MCF 10A (cell line): ENCODE results near the gene PSAT1. TPM values are rescaled to one million over a fixed set of nuclear protein-coding genes. Genes with fewer than 3 reads are reported as not detected.

Experiments
- BruUV-seq: library from RNA; stranded (reverse); fragments of 400-500 nt; replicated peaks from 2 replicates; lab custom pipeline; 2021; lab: Mats Ljungman, UMichigan
- CTCF ChIA-PET: fragments of 300-600 bp; sonication (Branson Sonifier 250); formaldehyde crosslinking; extraction: SDS; loops from one replicate; lab custom pipeline; 2021; ENCODE audit warnings: antibody characterized with exemption, inconsistent platforms; lab: Yijun Ruan, JAX
- POLR2A ChIA-PET: fragments of 300-600, 350-650 bp; sonication (Branson Sonifier 250); formaldehyde crosslinking; extraction: SDS; loops from one replicate; lab custom pipeline; 2020; ENCODE audit warnings: antibody characterized with exemption, inconsistent platforms; lab: Yijun Ruan, JAX
- DNase-seq: peaks from one replicate; pipeline ENCODE4 v3.0.0-alpha.2; 2018; ENCODE audit not compliant: unreplicated experiment
- H3K27ac Mint-ChIP-seq: one replicate; pipeline ENCODE4 v1.8.0; 2022; ENCODE audit warnings: mild to moderate bottlenecking, low read depth, mixed read lengths; ENCODE audit not compliant: unreplicated experiment
- H3K27me3 Mint-ChIP-seq: one replicate; pipeline ENCODE4 v1.8.0; 2022; ENCODE audit warnings: mixed read lengths; ENCODE audit not compliant: insufficient read depth, unreplicated experiment
- H3K36me3 Mint-ChIP-seq: one replicate; pipeline ENCODE4 v1.8.0; 2022; ENCODE audit warnings: mild to moderate bottlenecking, moderate library complexity, mixed read lengths; ENCODE audit not compliant: insufficient read depth, unreplicated experiment
- H3K4me1 Mint-ChIP-seq: one replicate; pipeline ENCODE4 v1.8.0; 2022; ENCODE audit warnings: mixed read lengths; ENCODE audit not compliant: insufficient read depth, unreplicated experiment
- H3K4me3 Mint-ChIP-seq: one replicate; pipeline ENCODE4 v1.8.0; 2022; ENCODE audit warnings: mild to moderate bottlenecking, moderate library complexity, mixed read lengths; ENCODE audit not compliant: unreplicated experiment
- H3K9me3 Mint-ChIP-seq: one replicate; pipeline ENCODE4 v1.8.0; 2022; ENCODE audit warnings: mixed read lengths; ENCODE audit not compliant: unreplicated experiment
- intact Hi-C: fragments of 100-400 bp; cut with micrococcal nuclease; formaldehyde crosslinking; loops from 2 replicates; pipeline ENCODE4 v1.14.1; 2022
- total RNA-seq: library from RNA; stranded (reverse); gene quantifications from 2 replicates; pipeline ENCODE4 v1.2.3, GENCODE V29; 2022
- TF ChIP-seq, protein P1 (sequence below): fragments of 200-600 bp; IDR thresholded peaks from one replicate; pipeline ENCODE4 v1.8.0; 2022; ENCODE audit warnings: antibody characterized with exemption, mild to moderate bottlenecking; ENCODE audit not compliant: unreplicated experiment

The PSAT1 gene
- total RNA-seq, 1 experiment from 2014 or later = 326 TPM

DNA sequence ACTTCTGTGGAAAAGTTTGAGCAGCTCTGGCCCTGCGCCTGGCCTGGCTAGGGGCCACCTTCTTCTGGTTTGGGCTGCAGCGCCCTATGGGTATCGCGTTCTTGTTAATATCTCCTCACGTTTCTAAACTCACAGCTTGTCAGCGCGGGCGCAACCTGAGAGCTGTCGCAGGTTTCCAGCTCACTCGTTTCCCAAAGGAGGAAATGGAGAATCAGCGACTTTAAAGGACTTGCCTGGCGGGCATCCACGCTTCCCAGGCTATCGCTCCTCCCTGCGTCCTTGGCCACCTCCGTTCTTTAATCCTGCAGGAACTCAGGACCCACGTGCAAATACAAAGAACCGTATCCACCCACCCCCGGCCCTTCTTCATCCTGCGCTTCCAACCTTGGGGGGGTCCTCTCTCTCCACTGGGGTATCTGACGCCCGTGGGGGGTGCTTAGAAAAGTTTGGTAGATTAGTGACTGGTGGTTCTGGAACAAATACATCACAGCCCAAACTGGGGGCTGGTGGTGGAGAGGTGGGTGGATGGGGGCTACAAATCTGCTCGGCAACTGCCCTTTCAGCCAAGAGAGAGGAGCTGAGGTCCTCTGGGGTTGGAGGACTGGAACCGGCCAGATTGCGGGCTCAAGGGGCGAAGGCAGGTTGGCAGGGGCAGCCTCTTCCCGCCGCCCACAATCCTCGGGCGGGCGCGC, 578 bp upstream of the PSAT1 start:
- Mint-ChIP-seq H3K27ac (peak overlapping the region; percentile 87), H3K4me1 (peaks cover 8% of the 10 kb centered on the region), H3K4me3 (peak overlapping the region; percentile 92), H3K27me3 (no peaks in the 10 kb centered on the region), H3K36me3 (peaks cover 33% of the 10 kb centered on the region), H3K9me3 (no peaks in the 10 kb centered on the region)
- POLR2A ChIA-PET = interaction anchor here (0.6 to 6.2 kb wide), 25 partner anchors 9 to 1809 kb away, joined by 3 to 116 read pairs (median 4); partner anchors contain the start of genes CEP78 and TLE4
- CTCF ChIA-PET = interaction anchor here (0.6 to 4.6 kb wide), 17 partner anchors 8 to 168 kb away, joined by 3 to 37 read pairs (median 5); no protein-coding TSS in a partner anchor
- TSS peak; percentile 79 for BruUV-seq
- TF ChIP-seq, protein P1, sequence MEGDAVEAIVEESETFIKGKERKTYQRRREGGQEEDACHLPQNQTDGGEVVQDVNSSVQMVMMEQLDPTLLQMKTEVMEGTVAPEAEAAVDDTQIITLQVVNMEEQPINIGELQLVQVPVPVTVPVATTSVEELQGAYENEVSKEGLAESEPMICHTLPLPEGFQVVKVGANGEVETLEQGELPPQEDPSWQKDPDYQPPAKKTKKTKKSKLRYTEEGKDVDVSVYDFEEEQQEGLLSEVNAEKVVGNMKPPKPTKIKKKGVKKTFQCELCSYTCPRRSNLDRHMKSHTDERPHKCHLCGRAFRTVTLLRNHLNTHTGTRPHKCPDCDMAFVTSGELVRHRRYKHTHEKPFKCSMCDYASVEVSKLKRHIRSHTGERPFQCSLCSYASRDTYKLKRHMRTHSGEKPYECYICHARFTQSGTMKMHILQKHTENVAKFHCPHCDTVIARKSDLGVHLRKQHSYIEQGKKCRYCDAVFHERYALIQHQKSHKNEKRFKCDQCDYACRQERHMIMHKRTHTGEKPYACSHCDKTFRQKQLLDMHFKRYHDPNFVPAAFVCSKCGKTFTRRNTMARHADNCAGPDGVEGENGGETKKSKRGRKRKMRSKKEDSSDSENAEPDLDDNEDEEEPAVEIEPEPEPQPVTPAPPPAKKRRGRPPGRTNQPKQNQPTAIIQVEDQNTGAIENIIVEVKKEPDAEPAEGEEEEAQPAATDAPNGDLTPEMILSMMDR = no peak
- intact Hi-C loops = loop anchor here (1.0 kb wide), 1 partner anchor 35 kb away; no protein-coding TSS in a partner anchor
- DNase-seq = peak; percentile 78

DNA sequence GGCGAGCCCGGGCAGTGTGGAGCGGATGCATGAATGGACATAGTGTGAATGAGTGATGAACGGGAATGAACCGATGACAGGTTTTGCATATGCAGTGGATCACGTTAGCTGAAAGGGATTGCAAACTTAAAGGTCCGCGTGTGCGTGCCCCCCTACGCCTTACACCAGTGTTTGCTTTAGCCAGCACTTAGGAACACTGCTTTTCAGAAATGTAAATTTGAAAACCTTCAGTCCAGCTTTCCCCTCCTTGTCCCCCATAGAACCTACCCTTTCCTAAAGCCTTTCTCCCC, 692 bp downstream of the PSAT1 start:
- no peak for DNase-seq
- ChIA-PET POLR2A (interaction anchor here (0.6 to 6.2 kb wide), 16 partner anchors 7 to 472 kb away, joined by 3 to 116 read pairs (median 6); partner anchors contain the start of gene CEP78), CTCF (interaction anchor here (0.6 to 4.6 kb wide), 15 partner anchors 13 to 87 kb away, joined by 3 to 37 read pairs (median 7); no protein-coding TSS in a partner anchor)
- intact Hi-C loops = loop anchor here (1.0 kb wide), 1 partner anchor 19 kb away; no protein-coding TSS in a partner anchor
- Mint-ChIP-seq H3K27me3 (no peaks in the 10 kb centered on the region), H3K36me3 (peaks cover 46% of the 10 kb centered on the region), H3K4me3 (peak overlapping the region; percentile 92), H3K9me3 (no peaks in the 10 kb centered on the region), H3K27ac (peak overlapping the region; percentile 87), H3K4me1 (peaks cover 8% of the 10 kb centered on the region)
- TF ChIP-seq, protein P1 = no peak
- no TSS peak for BruUV-seq

DNA sequence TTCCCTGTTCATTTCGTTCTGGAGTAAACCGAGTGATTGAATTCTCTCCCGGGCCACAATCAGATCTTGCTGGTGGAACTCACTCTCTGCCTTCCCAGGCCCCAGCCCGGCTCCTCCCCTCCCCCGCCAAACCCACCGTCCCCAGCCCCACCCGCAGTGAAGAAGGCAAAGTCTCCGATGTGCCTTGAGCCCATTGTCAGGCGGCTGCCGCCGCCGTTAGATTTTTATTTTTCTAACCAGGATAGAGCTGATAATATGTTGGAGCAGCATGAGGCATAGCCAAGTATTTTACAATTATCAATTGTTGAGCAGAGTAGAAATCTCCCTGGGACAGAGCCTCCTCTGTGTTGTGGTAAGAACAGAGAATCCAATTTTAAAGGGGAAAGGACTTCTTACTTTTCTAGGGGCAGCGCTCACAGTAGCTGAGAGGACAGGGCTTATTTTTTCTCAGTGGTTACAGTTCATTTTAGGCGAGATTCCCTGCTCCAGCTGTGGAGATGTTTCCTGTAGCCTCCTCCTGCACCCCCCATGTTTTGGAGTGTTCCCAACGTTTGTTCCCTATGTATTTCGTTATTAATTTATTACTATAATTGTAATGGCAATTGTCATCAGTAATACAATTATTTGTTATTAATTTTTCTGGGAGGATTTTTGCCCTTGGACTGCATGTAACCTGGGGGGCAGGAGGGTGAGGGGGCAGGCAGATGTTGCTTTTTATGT, 1.3 kb downstream of the PSAT1 start:
- Mint-ChIP-seq H3K36me3 (peaks cover 49% of the 10 kb centered on the region), H3K4me3 (peak overlapping the region; percentile 92), H3K9me3 (no peaks in the 10 kb centered on the region), H3K27me3 (no peaks in the 10 kb centered on the region), H3K4me1 (peaks cover 8% of the 10 kb centered on the region), H3K27ac (peak overlapping the region; percentile 87)
- DNase-seq = peak; percentile 19
- intact Hi-C loops = no loop called here
- ChIA-PET POLR2A (interaction anchor here (0.6 to 6.2 kb wide), 14 partner anchors 8 to 1274 kb away, joined by 4 to 116 read pairs (median 11); partner anchors contain the start of gene CEP78), CTCF (interaction anchor here (0.6 to 4.6 kb wide), 15 partner anchors 10 to 71 kb away, joined by 3 to 37 read pairs (median 7); no protein-coding TSS in a partner anchor)
- TF ChIP-seq, protein P1 = no peak
- TSS peak; percentile 20 for BruUV-seq

DNA sequence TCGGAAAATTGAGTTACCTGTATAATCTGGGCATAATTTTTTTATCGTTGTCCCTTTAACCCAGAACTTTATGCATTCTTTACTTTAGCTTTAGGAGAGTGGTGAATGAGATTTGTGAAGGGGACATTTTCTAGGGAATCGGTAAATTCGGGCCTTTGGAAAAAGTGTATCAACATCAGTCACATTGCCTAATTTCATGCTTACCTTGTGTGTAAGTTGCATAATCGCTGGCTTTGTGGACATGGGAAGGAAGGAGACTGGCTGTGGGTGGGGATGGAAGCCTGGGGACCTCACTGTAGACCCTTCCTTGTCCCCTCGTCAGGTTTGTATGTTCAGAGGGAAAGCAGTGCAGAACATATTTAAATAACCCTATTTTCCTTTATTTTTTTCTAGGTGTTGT, 3.3 kb downstream of the PSAT1 start:
- intact Hi-C loops = no loop called here
- Mint-ChIP-seq H3K27ac (peak overlapping the region; percentile 14), H3K4me1 (peaks cover 8% of the 10 kb centered on the region), H3K36me3 (peaks cover 66% of the 10 kb centered on the region), H3K27me3 (no peaks in the 10 kb centered on the region), H3K9me3 (no peaks in the 10 kb centered on the region), H3K4me3 (no peak overlapping the region)
- no TSS peak for BruUV-seq
- ChIA-PET POLR2A (interaction anchor here (1.3 to 6.2 kb wide), 6 partner anchors 12 to 62 kb away, joined by 4 to 116 read pairs (median 51); partner anchors contain the start of gene CEP78), CTCF (interaction anchor here (0.6 to 4.6 kb wide), 9 partner anchors 22 to 89 kb away, joined by 3 to 37 read pairs (median 4); no protein-coding TSS in a partner anchor)
- no peak for DNase-seq
- TF ChIP-seq, protein P1 = no peak
